Neural progenitor cell (in vitro differentiated cells): ENCODE results near the gene ALG12. TPM values are rescaled to one million over a fixed set of nuclear protein-coding genes. Genes with fewer than 3 reads are reported as not detected.

ENCODE experiments used
- DNase-seq: peaks from one replicate; pipeline ENCODE4 v3.0.0-alpha.2; 2016; ENCODE audit warnings: low spot score
- H2AFZ ChIP-seq: fragments of 200-600 bp; sonication (generic); replicated peaks from 2 replicates; pipeline ENCODE4 v1.6.1; 2016; ENCODE audit warnings: antibody characterized with exemption
- H3F3A ChIP-seq: fragments of 200-600 bp; sonication (generic); 2 replicates; pipeline ENCODE4 v1.6.1; 2016; ENCODE audit warnings: antibody characterized with exemption, low read depth
- H3K27ac ChIP-seq: fragments of 200-600 bp; sonication (generic); 2 replicates; pipeline ENCODE4 v1.5.1; 2016; ENCODE audit warnings: mild to moderate bottlenecking
- H3K27me3 ChIP-seq: fragments of 200-600 bp; sonication (generic); 2 replicates; pipeline ENCODE4 v1.6.1; 2016; ENCODE audit warnings: mild to moderate bottlenecking, moderate library complexity
- H3K36me3 ChIP-seq: fragments of 200-600 bp; sonication (generic); 2 replicates; pipeline ENCODE4 v1.5.1; 2016
- H3K4me1 ChIP-seq: fragments of 200-600 bp; sonication (generic); 2 replicates; pipeline ENCODE4 v1.6.1; 2016; ENCODE audit warnings: mixed run types
- H3K4me2 ChIP-seq: fragments of 200-600 bp; sonication (generic); 2 replicates; pipeline ENCODE4 v1.6.1; 2016
- H3K4me3 ChIP-seq: fragments of 200-600 bp; sonication (generic); 2 replicates; pipeline ENCODE4 v1.5.1; 2016
- H3K79me2 ChIP-seq: fragments of 200-600 bp; sonication (generic); 2 replicates; pipeline ENCODE4 v1.6.1; 2016; ENCODE audit warnings: low read depth
- H3K9ac ChIP-seq: fragments of 200-600 bp; sonication (generic); 2 replicates; pipeline ENCODE4 v1.6.1; 2016
- H3K9me3 ChIP-seq: fragments of 200-600 bp; sonication (generic); 2 replicates; pipeline ENCODE4 v1.5.1; 2016; ENCODE audit warnings: low read depth
- H4K20me1 ChIP-seq: fragments of 200-600 bp; sonication (generic); 2 replicates; pipeline ENCODE4 v1.6.1; 2016; ENCODE audit warnings: low read depth
- H3K27ac Mint-ChIP-seq: 3 replicates; pipeline ENCODE4 v1.8.0; 2021; ENCODE audit warnings: mixed read lengths
- H3K27me3 Mint-ChIP-seq: 2 replicates; pipeline ENCODE4 v1.8.0; 2022; ENCODE audit warnings: low read depth, mild to moderate bottlenecking, inconsistent platforms, moderate library complexity, mixed read lengths; ENCODE audit not compliant: insufficient read depth
- H3K36me3 Mint-ChIP-seq: 3 replicates; pipeline ENCODE4 v1.8.0; 2021; ENCODE audit warnings: mixed read lengths
- H3K4me1 Mint-ChIP-seq: 3 replicates; pipeline ENCODE4 v1.8.0; 2021; ENCODE audit warnings: mixed read lengths
- H3K4me3 Mint-ChIP-seq: 3 replicates; pipeline ENCODE4 v1.8.0; 2021; ENCODE audit warnings: mild to moderate bottlenecking, moderate library complexity, mixed read lengths
- H3K9me3 Mint-ChIP-seq: 3 replicates; pipeline ENCODE4 v1.8.0; 2020; ENCODE audit warnings: mixed read lengths
- EZH2 ChIP-seq: fragments of 200-600 bp; sonication (generic); IDR thresholded peaks from 2 replicates; pipeline ENCODE4 v1.6.1; 2017; ENCODE audit warnings: antibody characterized with exemption, mild to moderate bottlenecking, moderate library complexity
- EZH2phosphoT487 ChIP-seq: fragments of 200-600 bp; sonication (generic); IDR thresholded peaks from 2 replicates; pipeline ENCODE4 v1.6.1; 2017; ENCODE audit warnings: antibody characterized with exemption
- total RNA-seq: library from RNA; depleted of rRNA; stranded (reverse); fragments of >200 nt; gene quantifications from 2 replicates; pipeline ENCODE4 v1.2.3, GENCODE V29; 2015; ENCODE audit warnings: low replicate concordance
- TF ChIP-seq, protein P1 (sequence below): fragments of 200-600 bp; sonication (generic); IDR thresholded peaks from 2 replicates; pipeline ENCODE4 v1.5.1; 2017; ENCODE audit warnings: antibody characterized with exemption, mild to moderate bottlenecking

The ALG12 gene
- total RNA-seq, 1 donor from 2014 or later: 4.9 TPM

DNA sequence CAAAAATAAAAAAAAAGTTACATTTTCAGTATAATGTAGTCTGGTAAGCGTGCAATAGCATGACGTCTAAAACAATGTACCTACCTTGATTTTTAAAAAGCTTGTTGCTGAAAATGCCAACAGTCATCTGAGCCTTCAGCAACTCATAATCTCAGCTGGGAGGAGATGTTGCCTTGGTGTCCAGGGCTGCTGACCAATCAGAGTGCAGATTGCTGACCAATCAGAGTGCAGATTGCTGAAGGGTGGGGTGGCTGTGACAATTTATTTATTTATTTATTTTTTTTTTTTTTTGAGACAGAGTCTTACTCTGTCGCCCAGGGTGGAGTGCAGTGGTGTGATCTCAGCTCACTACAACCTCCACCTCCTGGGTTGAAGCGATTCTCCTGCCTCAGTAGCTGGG lies 46.8 kb downstream of the ALG12 start:
- H4K20me1 ChIP-seq: no peaks in the 10 kb centered on the region
- TF ChIP-seq, protein P1, sequence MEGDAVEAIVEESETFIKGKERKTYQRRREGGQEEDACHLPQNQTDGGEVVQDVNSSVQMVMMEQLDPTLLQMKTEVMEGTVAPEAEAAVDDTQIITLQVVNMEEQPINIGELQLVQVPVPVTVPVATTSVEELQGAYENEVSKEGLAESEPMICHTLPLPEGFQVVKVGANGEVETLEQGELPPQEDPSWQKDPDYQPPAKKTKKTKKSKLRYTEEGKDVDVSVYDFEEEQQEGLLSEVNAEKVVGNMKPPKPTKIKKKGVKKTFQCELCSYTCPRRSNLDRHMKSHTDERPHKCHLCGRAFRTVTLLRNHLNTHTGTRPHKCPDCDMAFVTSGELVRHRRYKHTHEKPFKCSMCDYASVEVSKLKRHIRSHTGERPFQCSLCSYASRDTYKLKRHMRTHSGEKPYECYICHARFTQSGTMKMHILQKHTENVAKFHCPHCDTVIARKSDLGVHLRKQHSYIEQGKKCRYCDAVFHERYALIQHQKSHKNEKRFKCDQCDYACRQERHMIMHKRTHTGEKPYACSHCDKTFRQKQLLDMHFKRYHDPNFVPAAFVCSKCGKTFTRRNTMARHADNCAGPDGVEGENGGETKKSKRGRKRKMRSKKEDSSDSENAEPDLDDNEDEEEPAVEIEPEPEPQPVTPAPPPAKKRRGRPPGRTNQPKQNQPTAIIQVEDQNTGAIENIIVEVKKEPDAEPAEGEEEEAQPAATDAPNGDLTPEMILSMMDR: no peak
- no peak for TF ChIP-seq EZH2phosphoT487
- no peak for TF ChIP-seq EZH2
- peaks cover 98% of the 10 kb centered on the region for H3K79me2 ChIP-seq
- no peaks in the 10 kb centered on the region for H3K27me3 Mint-ChIP-seq
- H3K36me3 ChIP-seq: peaks cover 6% of the 10 kb centered on the region
- no peak overlapping the region for H3K9ac ChIP-seq
- no peak overlapping the region for H3K4me3 ChIP-seq
- H3K4me3 Mint-ChIP-seq: no peak overlapping the region
- H3F3A ChIP-seq: no peaks in the 10 kb centered on the region
- no peak for DNase-seq
- no peak overlapping the region for H2AFZ ChIP-seq
- peaks cover under 1% of the 10 kb centered on the region for H3K9me3 ChIP-seq
- no peak overlapping the region for H3K27ac Mint-ChIP-seq
- H3K27ac ChIP-seq: no peak overlapping the region
- no peak overlapping the region for H3K4me2 ChIP-seq
- H3K27me3 ChIP-seq: no peaks in the 10 kb centered on the region
- H3K36me3 Mint-ChIP-seq: peaks cover 73% of the 10 kb centered on the region
- peaks cover 78% of the 10 kb centered on the region for H3K9me3 Mint-ChIP-seq
- H3K4me1 Mint-ChIP-seq: no peaks in the 10 kb centered on the region
- no peaks in the 10 kb centered on the region for H3K4me1 ChIP-seq

DNA sequence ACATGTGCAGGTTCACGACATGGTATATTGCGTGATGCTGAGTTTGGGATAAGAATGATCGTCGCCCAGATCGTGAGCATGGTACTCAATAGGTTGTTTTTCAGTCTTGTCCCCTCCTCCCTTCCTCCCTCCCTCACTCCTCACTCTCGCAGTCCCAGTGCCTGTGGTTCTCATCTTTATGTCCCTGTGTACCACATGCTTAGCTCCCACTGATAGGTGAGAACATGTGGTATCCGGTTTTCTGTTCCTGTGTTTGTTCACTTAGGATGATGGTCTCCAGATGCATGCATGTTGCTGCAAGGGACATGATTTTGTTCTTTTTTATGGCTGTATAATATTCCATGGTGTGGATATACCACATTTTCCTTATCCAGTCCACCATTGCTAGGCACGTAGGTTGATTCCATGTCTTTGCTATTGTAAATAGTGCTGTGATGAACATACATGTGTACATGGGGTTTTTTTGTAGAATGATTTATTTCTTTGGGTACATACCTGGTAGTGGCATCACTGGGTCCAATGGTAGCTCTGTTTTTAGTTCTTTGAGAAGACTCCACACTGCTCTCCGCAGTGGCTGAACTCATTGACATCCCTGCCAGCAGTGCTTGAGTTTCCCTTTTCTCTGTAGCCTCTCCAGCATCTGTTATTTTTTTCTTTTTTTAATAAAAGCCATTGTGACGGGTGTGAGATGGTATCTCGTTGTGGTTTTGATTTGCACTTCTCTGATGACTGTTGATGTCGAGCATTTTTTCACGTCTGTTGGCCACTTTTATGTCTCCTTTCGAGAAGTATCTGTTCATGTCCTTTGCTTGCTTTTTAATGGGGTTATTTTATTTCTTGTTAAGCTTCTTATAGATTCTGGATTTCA lies 48.2 kb downstream of the ALG12 start:
- H3F3A ChIP-seq: peaks cover 3% of the 10 kb centered on the region
- no peaks in the 10 kb centered on the region for H3K27me3 Mint-ChIP-seq
- H3K27ac Mint-ChIP-seq: no peak overlapping the region
- no peak overlapping the region for H2AFZ ChIP-seq
- peaks cover 7% of the 10 kb centered on the region for H3K36me3 ChIP-seq
- DNase-seq: no peak
- no peaks in the 10 kb centered on the region for H4K20me1 ChIP-seq
- no peak overlapping the region for H3K4me2 ChIP-seq
- H3K9me3 ChIP-seq: peaks cover 4% of the 10 kb centered on the region
- no peak overlapping the region for H3K4me3 ChIP-seq
- H3K27ac ChIP-seq: no peak overlapping the region
- no peak overlapping the region for H3K9ac ChIP-seq
- TF ChIP-seq EZH2 (no peak), EZH2phosphoT487 (no peak)
- TF ChIP-seq, protein P1: no peak
- H3K9me3 Mint-ChIP-seq: peaks cover 80% of the 10 kb centered on the region
- no peaks in the 10 kb centered on the region for H3K4me1 ChIP-seq
- peaks cover 99% of the 10 kb centered on the region for H3K79me2 ChIP-seq
- no peaks in the 10 kb centered on the region for H3K4me1 Mint-ChIP-seq
- H3K4me3 Mint-ChIP-seq: peak overlapping the region; percentile 21
- no peaks in the 10 kb centered on the region for H3K27me3 ChIP-seq
- H3K36me3 Mint-ChIP-seq: peaks cover 73% of the 10 kb centered on the region

DNA sequence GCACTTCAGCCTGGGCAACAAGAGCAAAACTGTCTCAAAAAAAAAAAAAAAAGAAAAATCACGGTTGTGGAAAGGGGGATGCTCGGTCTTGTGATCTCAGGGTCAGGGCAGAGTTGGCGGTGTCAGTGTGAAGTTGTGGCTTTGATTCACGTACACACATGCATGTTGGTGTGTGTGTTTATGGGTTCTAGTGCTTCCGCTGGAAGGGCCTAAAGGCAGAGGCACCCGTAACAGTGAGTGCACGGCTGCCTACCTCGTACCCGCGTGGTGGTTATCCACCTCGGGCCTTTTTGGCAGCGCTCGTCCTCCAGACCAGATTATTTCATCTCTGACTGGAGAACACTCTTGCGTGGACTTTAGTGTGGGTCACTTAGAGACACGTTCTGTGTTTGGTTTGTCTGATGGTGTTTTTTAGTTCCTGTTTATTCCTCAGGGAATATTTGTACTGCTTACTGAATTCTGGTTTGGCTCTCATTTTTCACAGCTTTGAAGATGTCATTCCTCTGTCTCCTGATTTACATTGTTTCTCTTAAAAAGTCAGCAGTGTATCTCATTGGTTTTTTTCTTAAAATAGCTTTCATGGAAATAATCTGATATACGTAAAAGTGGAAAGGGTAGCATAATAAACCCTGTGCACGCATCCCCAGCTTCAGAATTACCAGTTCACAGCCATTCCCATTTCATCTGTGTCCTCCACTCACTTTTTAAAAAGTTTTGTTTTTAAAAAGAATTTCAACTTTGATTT lies 49.0 kb downstream of the ALG12 start:
- H3K9me3 Mint-ChIP-seq: peaks cover 77% of the 10 kb centered on the region
- Histone ChIP-seq H3F3A (peaks cover 3% of the 10 kb centered on the region), H3K36me3 (peaks cover 7% of the 10 kb centered on the region), H3K27me3 (no peaks in the 10 kb centered on the region), H3K27ac (no peak overlapping the region), H3K79me2 (peaks cover 99% of the 10 kb centered on the region), H3K4me1 (no peaks in the 10 kb centered on the region), H3K4me2 (no peak overlapping the region), H2AFZ (no peak overlapping the region), H3K9ac (no peak overlapping the region), H4K20me1 (no peaks in the 10 kb centered on the region), H3K4me3 (no peak overlapping the region), H3K9me3 (peaks cover 4% of the 10 kb centered on the region)
- no peak overlapping the region for H3K4me3 Mint-ChIP-seq
- peaks cover 70% of the 10 kb centered on the region for H3K36me3 Mint-ChIP-seq
- no peaks in the 10 kb centered on the region for H3K27me3 Mint-ChIP-seq
- DNase-seq: no peak
- H3K4me1 Mint-ChIP-seq: no peaks in the 10 kb centered on the region
- TF ChIP-seq, protein P1: no peak
- TF ChIP-seq EZH2 (no peak), EZH2phosphoT487 (no peak)
- no peak overlapping the region for H3K27ac Mint-ChIP-seq
